ENCODE results near the gene CHST11.
"Not testable (repeated sequence)": the region's sequence is repeated elsewhere in the genome, so short reads cannot be mapped to it uniquely, and the experiment has no call there.

The CHST11 gene

DNA sequence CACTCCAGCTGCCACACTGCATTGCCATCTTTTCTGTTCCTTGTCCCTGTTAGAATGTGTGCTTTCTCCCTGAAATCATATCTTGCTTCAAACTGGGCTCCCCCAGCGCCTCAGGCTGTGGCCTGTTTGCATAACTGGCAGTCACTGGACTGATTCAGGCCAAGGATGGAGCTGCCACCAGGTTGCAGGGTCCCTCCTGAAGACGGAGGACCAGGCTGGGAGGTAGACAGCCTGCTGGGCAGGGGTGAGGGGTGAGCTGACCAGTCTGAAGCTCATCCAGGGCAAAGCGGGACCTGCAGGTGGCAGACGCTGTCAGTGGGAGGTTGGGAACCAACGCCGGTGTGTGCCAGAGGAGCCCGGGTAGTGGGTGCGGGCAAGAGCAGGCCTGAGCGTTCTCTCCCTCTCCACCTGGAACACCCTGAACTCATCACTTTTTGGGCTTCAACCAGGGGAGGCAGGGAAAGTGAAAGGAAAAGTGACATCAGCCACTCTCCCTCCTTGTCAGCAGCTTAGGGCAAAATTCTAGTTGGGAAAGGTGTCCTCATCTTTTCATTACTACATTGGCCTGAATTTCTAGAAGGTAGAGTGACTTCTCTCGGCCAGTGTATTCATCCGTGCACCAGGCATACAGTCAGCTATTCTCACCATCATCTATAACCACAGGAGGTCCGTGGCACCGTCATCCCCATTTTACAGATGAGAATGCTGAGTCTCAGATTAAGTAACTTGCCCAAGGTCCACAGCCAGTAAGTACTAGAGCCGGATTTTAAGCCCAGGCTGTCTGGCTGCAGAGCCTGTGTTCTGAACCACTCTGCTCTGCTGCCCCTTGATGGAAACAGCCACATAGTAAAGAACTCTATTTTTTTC, 282.3 kb downstream of the CHST11 start:
- no peak for DNase-seq (ENCODE audit: extremely low spot score, insufficient read length, low read depth)
- FAIRE-seq: peak; percentile 52

- DNase-seq (ENCODE audit: extremely low spot score, insufficient read length, low read depth) (peak; percentile 36), FAIRE-seq (peak; percentile 91)
Measured at GRCh38 chr12:104740668-104741067, 283.9 kb downstream of the CHST11 start.

DNA sequence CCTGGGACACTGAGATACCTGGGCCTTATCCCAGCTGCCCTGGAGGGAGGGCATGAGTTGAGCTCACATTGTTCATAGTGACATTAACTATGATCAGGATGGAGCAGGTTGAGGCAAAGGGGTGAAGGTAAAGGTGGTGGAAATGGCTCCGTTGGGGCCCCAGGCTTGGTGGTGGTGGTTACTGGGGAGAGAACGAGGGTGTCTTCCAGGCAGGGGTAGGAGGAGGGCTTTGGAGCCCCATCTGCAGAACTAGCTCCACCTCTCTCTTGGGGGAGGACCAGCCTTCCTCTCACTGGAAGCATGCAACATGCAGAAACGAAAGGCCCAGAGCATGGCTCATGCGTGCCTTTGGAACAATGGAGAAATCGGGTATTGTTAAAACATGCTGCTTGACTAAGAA, 284.3 kb downstream of the CHST11 start:
- FAIRE-seq (no peak), DNase-seq (ENCODE audit: extremely low spot score, insufficient read length, low read depth) (no peak)

DNA sequence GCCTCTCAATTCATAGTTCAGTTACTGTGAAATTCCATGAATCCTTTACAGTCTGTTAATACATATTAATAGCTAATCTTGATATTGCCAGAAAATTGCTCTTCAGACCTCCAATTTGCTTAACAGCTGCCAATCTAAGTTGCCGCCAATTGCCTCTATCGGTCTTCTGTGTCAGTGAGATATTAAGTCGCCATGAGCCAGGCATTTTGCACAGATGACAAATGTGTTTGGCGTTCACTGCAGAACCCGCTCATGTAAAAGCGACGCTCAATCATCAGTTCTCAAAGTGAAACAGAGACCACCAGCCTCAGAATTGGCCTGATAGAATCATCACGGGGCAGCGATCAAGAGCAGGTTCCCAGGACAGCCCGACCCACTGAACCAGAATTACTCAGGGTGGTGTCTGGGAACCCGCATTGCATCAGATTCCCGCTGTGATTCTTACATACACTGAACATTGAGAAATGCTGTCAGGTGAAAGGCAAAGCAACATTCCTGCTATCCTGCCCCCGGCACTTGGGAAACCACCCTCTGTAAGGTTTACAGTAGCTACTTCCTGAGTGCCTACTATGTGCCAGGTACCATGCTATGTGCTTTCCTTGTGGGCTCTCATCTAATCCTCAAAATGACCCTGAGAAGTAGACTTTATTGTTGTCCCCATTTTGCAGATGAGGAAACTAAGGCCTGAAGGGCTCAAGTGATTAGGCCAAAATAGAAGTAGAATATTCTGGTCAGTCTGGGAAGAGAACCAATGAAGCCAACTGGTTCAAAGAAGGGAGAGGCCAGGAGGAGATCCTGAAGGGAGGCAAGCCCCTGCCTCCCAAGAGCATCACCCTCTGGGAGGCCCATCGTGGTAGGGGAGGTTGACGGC, 285.0 kb downstream of the CHST11 start:
- peak; percentile 18 for FAIRE-seq
- DNase-seq (ENCODE audit: extremely low spot score, insufficient read length, low read depth): no peak

DNA sequence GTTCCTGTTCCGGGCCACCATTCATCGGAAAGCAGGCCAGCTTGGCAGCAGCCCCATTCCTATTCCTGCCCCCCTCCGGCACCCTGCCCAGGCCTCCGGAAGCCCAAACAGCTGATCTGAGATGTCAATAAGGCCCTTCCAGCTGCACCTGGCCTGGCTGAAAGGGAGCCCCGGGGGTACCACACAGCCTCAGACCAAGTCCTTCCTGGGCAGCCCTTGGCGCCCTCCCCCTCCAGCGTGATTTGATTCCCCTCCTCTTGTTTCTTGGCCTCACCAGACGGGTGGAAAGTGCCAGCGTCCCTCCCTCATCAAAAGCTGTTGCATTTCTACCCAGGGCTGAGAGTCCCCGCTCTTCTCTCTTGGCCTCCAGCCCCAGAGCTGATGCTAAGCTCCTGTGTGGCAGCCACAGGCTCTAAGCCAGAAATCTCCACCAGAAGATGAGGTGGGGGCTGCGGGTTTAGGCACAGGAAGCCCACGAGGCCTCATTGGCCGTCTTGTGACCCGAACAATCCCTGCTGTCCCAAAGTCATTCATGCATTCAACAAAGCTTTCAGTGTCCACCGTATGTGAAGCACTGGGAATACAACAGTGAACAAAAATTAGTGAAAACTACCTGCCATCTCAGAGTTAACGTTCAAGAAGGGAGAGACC, 285.9 kb downstream of the CHST11 start:
- DNase-seq (ENCODE audit: extremely low spot score, insufficient read length, low read depth): no peak
- no peak for FAIRE-seq

- FAIRE-seq (no peak), DNase-seq (ENCODE audit: extremely low spot score, insufficient read length, low read depth) (no peak)
Measured at GRCh38 chr12:104743202-104743580, 286.4 kb downstream of the CHST11 start.

GRCh38 chr12:104743753-104744548, 287.2 kb downstream of the CHST11 start:
- DNase-seq (ENCODE audit: extremely low spot score, insufficient read length, low read depth): not testable (repeated sequence)
- peak; percentile 70 for FAIRE-seq

GRCh38 chr12:104746467-104747088, 289.8 kb downstream of the CHST11 start:
- DNase-seq (ENCODE audit: extremely low spot score, insufficient read length, low read depth): no peak

DNA sequence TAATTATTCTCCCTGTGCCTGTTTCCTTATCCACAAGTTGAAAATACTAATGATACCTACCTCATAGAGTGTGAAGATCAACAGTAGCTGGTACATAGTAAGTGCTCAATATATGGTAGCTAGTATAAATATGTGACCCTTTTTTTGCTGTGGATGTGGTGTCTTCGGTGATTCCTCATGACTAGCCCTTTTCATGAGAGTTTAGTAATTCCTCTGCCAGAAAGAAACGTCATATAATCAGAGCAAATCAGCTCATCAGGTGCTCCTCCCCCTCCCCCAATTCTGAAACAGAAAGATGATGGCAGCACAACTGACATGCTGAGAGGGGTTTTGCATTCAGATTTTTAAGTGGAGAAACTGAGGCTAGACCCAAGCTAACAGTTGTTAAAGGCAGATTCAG, 290.6 kb downstream of the CHST11 start:
- FAIRE-seq: no peak
- no peak for DNase-seq (ENCODE audit: extremely low spot score, insufficient read length, low read depth)

More at GRCh38 chr12:104746467-104747088, 289.8 kb downstream of the CHST11 start:
- no peak for FAIRE-seq

DNA sequence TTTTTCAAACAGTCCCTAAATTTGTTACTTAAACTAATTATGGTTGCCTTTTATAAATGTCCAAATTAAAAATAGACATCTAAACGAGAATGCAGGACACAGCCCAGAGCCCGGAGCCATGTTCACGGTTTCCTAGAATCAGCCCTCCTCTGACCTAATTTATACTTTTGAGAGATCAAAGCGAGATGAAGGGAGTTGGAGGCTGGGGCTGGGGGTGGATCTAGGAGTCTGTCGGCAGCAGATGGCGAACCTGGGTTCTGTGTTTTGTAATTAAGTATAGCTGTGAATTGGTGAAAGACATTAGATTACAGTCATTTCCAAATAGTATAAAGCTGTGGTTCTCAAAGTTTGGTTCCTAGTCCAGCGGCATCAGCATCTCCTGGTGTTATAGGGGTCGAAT, 291.2 kb downstream of the CHST11 start:
- FAIRE-seq: no peak

DNA sequence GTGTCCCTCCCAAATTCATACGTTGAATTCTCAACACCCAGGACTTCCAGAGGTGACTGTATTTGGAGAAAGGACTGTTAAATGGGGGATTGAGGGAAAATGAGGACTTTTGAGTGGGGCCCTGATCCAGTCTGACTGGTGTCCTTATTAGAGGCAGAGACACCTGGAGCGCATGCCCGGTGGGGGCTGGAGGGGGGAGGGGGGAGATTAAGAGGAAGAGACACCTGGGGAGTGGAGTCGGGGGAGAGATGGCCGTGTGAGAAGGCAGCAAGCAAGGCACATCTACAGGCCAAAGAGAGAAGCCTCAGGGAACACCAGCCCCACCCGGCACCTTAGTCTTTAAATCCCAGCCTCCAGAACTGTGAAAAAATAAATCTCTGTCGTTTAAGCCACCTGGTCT, 291.6 kb downstream of the CHST11 start:
- no peak for DNase-seq (ENCODE audit: extremely low spot score, insufficient read length, low read depth)
- FAIRE-seq: no peak

More for the DNA sequence above, 291.2 kb downstream of the CHST11 start:
- no peak for DNase-seq (ENCODE audit: extremely low spot score, insufficient read length, low read depth)

- DNase-seq (ENCODE audit: extremely low spot score, insufficient read length, low read depth) (no peak), FAIRE-seq (no peak)
Measured at GRCh38 chr12:104748790-104749189, 292.0 kb downstream of the CHST11 start.

DNA sequence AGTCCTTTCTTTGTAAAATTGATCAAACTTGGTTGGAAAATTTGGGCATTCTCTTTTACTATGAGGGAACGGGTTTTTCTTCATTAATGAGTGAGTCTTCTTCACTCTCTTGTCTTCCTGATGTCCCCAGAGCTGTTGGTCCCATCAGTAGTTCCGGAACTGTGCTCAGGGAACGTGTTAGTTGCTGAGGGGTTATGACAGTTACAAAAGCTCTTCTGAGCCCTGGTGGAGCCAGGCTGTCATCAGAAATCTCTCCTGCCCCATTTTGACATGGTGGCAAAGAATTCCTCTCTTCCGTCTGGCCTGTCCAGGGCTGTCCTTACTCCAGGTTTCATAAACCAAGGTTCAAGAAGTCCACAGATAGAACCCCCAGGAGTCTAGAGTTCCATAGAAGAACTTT, 292.8 kb downstream of the CHST11 start:
- FAIRE-seq (peak; percentile 9), DNase-seq (ENCODE audit: extremely low spot score, insufficient read length, low read depth) (no peak)

DNA sequence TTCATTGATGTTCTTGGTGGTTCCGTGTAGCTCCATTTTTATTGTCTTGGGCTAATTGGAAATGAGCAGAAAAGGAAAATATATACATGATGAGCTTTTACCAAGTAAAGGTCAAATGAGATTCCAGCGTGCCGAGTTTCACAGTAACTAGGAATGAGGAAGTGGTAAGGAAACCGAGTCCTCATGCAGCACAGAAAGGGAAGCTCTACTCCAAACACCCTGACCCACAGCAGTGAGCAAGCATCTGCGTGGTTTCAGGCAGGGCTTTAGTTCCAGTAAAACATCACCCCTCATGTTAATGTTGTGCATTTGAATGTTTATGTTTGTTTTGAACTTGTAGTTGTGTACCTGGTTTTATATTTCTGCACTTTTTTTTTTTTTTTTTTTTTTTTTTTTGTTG, 293.3 kb downstream of the CHST11 start:
- DNase-seq (ENCODE audit: extremely low spot score, insufficient read length, low read depth): no peak

DNA sequence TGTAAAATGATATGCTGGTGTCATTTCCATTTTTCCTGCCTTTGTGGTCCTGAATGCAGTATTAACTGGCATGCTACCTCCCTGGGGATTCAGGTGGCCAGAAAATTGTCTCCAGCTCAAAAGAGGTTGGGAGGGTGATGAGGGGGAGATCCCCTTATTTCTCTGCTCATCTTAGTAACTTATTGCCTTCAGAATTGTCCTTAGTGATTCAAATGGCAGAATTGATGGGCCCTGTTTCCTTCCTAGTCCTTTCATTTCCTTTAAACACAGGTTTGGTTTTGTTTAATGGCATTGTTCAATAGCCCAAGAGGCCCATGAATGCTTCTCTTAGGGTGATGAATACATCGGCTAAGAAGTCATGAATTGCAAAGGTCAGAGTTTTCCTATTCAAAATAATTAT, 294.4 kb downstream of the CHST11 start:
- FAIRE-seq: peak; percentile 12
- no peak for DNase-seq (ENCODE audit: extremely low spot score, insufficient read length, low read depth)

More for the DNA sequence above, 293.3 kb downstream of the CHST11 start:
- FAIRE-seq: peak; percentile 71

DNA sequence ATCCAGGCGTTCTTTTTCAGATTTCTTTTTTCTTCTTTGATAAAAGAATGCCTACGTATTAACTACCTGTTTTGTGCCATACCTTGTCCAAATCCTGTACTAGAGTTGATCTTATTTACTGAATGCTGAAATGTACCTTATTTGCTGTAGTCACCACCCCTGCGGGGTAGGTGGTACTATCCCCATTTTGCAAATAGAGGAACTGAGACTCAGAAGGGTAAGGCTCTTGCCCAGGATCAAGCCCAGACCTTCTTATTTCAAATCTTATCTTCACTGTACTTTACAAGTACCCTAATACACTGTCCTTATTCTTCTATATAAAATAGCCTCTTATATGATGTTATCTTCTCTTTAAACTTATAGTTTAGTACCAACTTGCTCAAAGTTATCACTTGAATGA, 294.8 kb downstream of the CHST11 start:
- DNase-seq (ENCODE audit: extremely low spot score, insufficient read length, low read depth): no peak
- peak; percentile 81 for FAIRE-seq

DNA sequence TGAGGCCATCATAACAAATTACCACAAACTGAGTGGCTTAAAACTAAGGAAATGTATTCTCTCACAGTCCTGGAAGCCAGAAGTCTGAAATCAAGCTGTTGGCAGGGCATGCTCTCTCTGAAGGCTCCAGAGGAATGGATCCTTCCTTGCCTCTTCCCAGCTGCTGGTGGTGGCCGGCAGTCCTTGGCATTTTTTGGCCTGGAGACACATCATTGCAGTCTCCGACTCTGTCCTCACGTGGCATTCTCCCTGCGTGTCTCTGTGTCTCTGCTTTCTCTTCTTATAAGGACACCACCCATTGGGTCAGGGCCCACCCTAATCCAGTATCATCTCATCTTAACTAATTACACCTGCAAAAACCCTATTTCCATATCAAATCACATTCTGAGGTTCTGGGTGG, 295.3 kb downstream of the CHST11 start:
- DNase-seq (ENCODE audit: extremely low spot score, insufficient read length, low read depth) (no peak), FAIRE-seq (no peak)

DNA sequence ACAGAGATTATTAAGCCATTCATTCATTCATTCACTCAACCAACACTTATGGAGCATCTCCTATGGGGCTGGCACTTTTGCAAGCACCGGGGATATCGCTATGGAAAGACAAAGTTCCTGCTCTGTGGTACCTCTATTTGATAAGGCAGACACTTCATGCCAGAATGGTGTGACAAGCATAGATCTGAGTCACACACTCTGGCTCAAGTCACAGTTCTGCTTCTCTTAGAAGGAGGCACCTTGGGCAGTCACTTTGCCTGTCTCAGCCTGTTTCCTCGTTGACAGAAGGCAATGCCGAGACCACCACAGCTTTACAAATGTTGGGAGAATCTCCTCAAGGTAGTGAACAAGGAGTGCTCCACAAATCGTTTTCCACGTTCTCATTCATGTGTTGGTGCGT, 296.1 kb downstream of the CHST11 start:
- FAIRE-seq (no peak), DNase-seq (ENCODE audit: extremely low spot score, insufficient read length, low read depth) (no peak)

GRCh38 chr12:104756901-104757300, 300.2 kb downstream of the CHST11 start:
- no peak for FAIRE-seq

More at GRCh38 chr12:104756901-104757300, 300.2 kb downstream of the CHST11 start:
- no peak for DNase-seq (ENCODE audit: extremely low spot score, insufficient read length, low read depth)
